Inferior parietal cortex (tissue), 1 donor: ENCODE data around the gene UBTD2.
"Not testable (repeated sequence)": the region's sequence is repeated elsewhere in the genome, so short reads cannot be mapped to it uniquely, and the experiment has no call there.

Experiments
- DNase-seq: peaks from one replicate; pipeline ENCODE4 v3.0.0-alpha.2; 2016; ENCODE audit errors: extremely low spot score

UBTD2 gene

GRCh38 chr5:172283020-172283861 is at the start of gene UBTD2:
Gene UBTD2, minus strand, starts transcription at chr5:172283764. Its CDS starts 99 bp downstream, at chr5:172283665.
- DNase-seq: peak; percentile 36

GRCh38 chr5:172326901-172327300 is 43.3 kb upstream of the UBTD2 start:
- DNase-seq: not testable (repeated sequence)

GRCh38 chr5:172325452-172325851 is 41.9 kb upstream of the UBTD2 start:
- no peak for DNase-seq

- no peak for DNase-seq
These were observed 38.7 kb upstream of the UBTD2 start for GRCh38 chr5:172322028-172322965.

- no peak for DNase-seq
These were observed 38.0 kb upstream of the UBTD2 start for GRCh38 chr5:172321593-172321992.

- no peak for DNase-seq
These were observed 36.3 kb upstream of the UBTD2 start for GRCh38 chr5:172319708-172320441.

GRCh38 chr5:172315587-172316493 is 32.3 kb upstream of the UBTD2 start:
- DNase-seq: no peak

GRCh38 chr5:172313915-172314314 is 30.4 kb upstream of the UBTD2 start:
- DNase-seq: no peak

GRCh38 chr5:172312286-172312685 is 28.7 kb upstream of the UBTD2 start:
- DNase-seq: no peak

GRCh38 chr5:172311605-172312004 is 28.0 kb upstream of the UBTD2 start:
- DNase-seq: no peak

- no peak for DNase-seq
These were observed 27.5 kb upstream of the UBTD2 start for GRCh38 chr5:172311026-172311425.

- no peak for DNase-seq
These were observed 21.8 kb upstream of the UBTD2 start for GRCh38 chr5:172305380-172305779.

- DNase-seq: no peak
These were observed 20.2 kb upstream of the UBTD2 start for GRCh38 chr5:172303572-172304335.

- no peak for DNase-seq
These were observed 19.6 kb upstream of the UBTD2 start for GRCh38 chr5:172303162-172303561.

GRCh38 chr5:172302047-172302710 is 18.6 kb upstream of the UBTD2 start:
- no peak for DNase-seq

GRCh38 chr5:172299916-172300439 is 16.4 kb upstream of the UBTD2 start:
- DNase-seq: no peak

GRCh38 chr5:172294831-172295230 is 11.3 kb upstream of the UBTD2 start:
- no peak for DNase-seq

- DNase-seq: no peak
These were observed 10.3 kb upstream of the UBTD2 start for GRCh38 chr5:172293745-172294342.
